A549 (cell line): ENCODE measurements around the gene PCNX3.

Source experiments
- CEBPB ChIP-seq, 2 experiments: fragments of >200 bp in 1 of 2; sonication (Bioruptor Twin) in 1 of 2; formaldehyde crosslinking in 1 of 2; IDR thresholded peaks; 2 replicates each; pipeline ENCODE4 v1.6.1; 2012 to 2016
- EP300 ChIP-seq, 2 experiments: fragments of >200 bp; sonication (Bioruptor Twin); formaldehyde crosslinking; IDR thresholded peaks; 2 replicates in 1 of 2; 3 replicates in 1 of 2; pipeline ENCODE4 v1.6.1; 2016 to 2017
- JUNB ChIP-seq: fragments of >200 bp; sonication (Bioruptor Twin); formaldehyde crosslinking; IDR thresholded peaks from 2 replicates; pipeline ENCODE4 v1.6.1; 2016
- MAZ ChIP-seq: fragments of 150-350 bp; IDR thresholded peaks from 2 replicates; pipeline ENCODE4 v1.6.1; 2014; ENCODE audit warnings: antibody characterized with exemption, low read depth, low read length, borderline replicate concordance
- NFE2L2 ChIP-seq: fragments of 150-350 bp; conservative IDR thresholded peaks from 2 replicates; pipeline ENCODE4 v1.6.1; 2014; ENCODE audit warnings: low read length
- POLR2A ChIP-seq: IDR thresholded peaks from 2 replicates; pipeline ENCODE4 v1.6.1; 2012; ENCODE audit warnings: mild to moderate bottlenecking, low read length
- RARB ChIP-seq: fragments of 250-450 bp; sonication (Bioruptor Pico); IDR thresholded peaks from 2 replicates; pipeline ENCODE4 v1.8.0; 2021; ENCODE audit warnings: mild to moderate bottlenecking, moderate library complexity
- RNF2 ChIP-seq: fragments of 200-600 bp; sonication (generic); IDR thresholded peaks from 2 replicates; pipeline ENCODE4 v1.6.1; 2016; ENCODE audit warnings: low read depth, mild to moderate bottlenecking, antibody characterized with exemption, moderate library complexity, borderline replicate concordance
- ZFP36 ChIP-seq: fragments of 450-650 bp; IDR thresholded peaks from 2 replicates; pipeline ENCODE4 v1.6.1; 2014; ENCODE audit warnings: borderline replicate concordance; ENCODE audit not compliant: partially characterized antibody
- TF ChIP-seq, protein P1 (sequence below): fragments of >200 bp; sonication (Bioruptor Twin); formaldehyde crosslinking; IDR thresholded peaks from 3 replicates; pipeline ENCODE4 v1.5.1; 2016
- TF ChIP-seq, protein P2 (sequence below): fragments of 250-450 bp; sonication (Bioruptor Pico); IDR thresholded peaks from 2 replicates; pipeline ENCODE4 v1.5.0; 2021; ENCODE audit warnings: mild to moderate bottlenecking, moderate library complexity, borderline replicate concordance
- TF ChIP-seq, protein P3 (sequence below): fragments of 450-650 bp; IDR thresholded peaks from 2 replicates; pipeline ENCODE4 v1.6.1; 2014; ENCODE audit warnings: antibody characterized with exemption

DNA sequence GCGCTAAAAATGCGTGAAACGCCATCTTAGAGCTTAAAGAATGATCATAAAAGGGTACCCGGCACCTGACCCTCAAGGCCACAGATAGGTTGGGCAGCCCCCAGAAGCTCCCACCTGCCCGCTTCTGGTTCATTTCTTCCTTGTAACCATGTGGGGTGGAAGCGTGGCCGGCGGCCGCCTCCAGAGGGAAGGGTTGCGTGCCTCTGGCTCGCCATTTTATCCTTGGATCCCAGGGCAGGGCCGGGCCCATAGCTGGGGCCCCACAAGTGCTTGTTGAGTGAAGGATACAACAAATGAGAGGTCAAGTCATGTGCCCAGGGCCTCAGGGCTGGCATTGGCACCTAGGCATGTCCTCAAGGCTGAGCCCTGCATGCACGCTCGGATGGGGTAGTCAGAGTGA lies 5.9 kb downstream of the PCNX3 start:
- TF ChIP-seq, protein P1, sequence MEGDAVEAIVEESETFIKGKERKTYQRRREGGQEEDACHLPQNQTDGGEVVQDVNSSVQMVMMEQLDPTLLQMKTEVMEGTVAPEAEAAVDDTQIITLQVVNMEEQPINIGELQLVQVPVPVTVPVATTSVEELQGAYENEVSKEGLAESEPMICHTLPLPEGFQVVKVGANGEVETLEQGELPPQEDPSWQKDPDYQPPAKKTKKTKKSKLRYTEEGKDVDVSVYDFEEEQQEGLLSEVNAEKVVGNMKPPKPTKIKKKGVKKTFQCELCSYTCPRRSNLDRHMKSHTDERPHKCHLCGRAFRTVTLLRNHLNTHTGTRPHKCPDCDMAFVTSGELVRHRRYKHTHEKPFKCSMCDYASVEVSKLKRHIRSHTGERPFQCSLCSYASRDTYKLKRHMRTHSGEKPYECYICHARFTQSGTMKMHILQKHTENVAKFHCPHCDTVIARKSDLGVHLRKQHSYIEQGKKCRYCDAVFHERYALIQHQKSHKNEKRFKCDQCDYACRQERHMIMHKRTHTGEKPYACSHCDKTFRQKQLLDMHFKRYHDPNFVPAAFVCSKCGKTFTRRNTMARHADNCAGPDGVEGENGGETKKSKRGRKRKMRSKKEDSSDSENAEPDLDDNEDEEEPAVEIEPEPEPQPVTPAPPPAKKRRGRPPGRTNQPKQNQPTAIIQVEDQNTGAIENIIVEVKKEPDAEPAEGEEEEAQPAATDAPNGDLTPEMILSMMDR, result no peak
- TF ChIP-seq MAZ, result no peak
- TF ChIP-seq CEBPB (IDR thresholded peaks at IDR 0.05), result no peak
- TF ChIP-seq EP300 (IDR thresholded peaks at IDR 0.05), result no peak
- no peak for TF ChIP-seq RNF2
- TF ChIP-seq, protein P2, sequence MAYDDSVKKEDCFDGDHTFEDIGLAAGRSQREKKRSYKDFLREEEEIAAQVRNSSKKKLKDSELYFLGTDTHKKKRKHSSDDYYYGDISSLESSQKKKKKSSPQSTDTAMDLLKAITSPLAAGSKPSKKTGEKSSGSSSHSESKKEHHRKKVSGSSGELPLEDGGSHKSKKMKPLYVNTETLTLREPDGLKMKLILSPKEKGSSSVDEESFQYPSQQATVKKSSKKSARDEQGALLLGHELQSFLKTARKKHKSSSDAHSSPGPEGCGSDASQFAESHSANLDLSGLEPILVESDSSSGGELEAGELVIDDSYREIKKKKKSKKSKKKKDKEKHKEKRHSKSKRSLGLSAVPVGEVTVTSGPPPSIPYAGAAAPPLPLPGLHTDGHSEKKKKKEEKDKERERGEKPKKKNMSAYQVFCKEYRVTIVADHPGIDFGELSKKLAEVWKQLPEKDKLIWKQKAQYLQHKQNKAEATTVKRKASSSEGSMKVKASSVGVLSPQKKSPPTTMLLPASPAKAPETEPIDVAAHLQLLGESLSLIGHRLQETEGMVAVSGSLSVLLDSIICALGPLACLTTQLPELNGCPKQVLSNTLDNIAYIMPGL (CRISPR knock-in tag), result no peak
- TF ChIP-seq JUNB, result no peak
- TF ChIP-seq, protein P3, sequence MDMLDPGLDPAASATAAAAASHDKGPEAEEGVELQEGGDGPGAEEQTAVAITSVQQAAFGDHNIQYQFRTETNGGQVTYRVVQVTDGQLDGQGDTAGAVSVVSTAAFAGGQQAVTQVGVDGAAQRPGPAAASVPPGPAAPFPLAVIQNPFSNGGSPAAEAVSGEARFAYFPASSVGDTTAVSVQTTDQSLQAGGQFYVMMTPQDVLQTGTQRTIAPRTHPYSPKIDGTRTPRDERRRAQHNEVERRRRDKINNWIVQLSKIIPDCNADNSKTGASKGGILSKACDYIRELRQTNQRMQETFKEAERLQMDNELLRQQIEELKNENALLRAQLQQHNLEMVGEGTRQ, result no peak
- TF ChIP-seq POLR2A, result no peak
- no peak for TF ChIP-seq NFE2L2
- no peak for TF ChIP-seq ZFP36
- no peak for TF ChIP-seq RARB (CRISPR knock-in tag)
